Esophagus squamous epithelium (tissue), 5 donors: Measurements from ENCODE around the gene RITA1. TPM values are rescaled to one million over a fixed set of nuclear protein-coding genes. Genes with fewer than 3 reads are reported as not detected.

Source experiments
- DNase-seq: peaks from one replicate; lab custom pipeline; 2025; lab: John Stamatoyannopoulos, UW
- H3K27ac ChIP-seq, 4 donors: fragments of 200-600 bp; sonication (generic); one replicate each; pipeline ENCODE4 v1.5.1; 2016 to 2019; ENCODE audit warnings: mild to moderate bottlenecking in 1 of 4
- H3K27me3 ChIP-seq, 4 donors: fragments of 200-600 bp; sonication (generic); 1 replicate in 3 of 4; 2 replicates in 1 of 4; pipeline versions ENCODE4 v1.5.1 to v1.6.0; 2017 to 2021; ENCODE audit warnings: antibody characterized with exemption in 1 of 4
- H3K36me3 ChIP-seq, 3 donors: fragments of 200-600 bp; sonication (generic); one replicate each; pipeline ENCODE4 v1.5.1; 2016 to 2019
- H3K4me1 ChIP-seq, 3 donors: fragments of 200-600 bp; sonication (generic); one replicate each; pipeline ENCODE4 v1.5.1; 2017 to 2019
- H3K4me3 ChIP-seq, 4 donors: fragments of 200-600 bp; sonication (generic); 1 replicate in 3 of 4; 2 replicates in 1 of 4; pipeline ENCODE4 v1.5.1; 2016 to 2019; ENCODE audit warnings: mild to moderate bottlenecking in 2 of 4, moderate library complexity in 1 of 4
- H3K9me3 ChIP-seq, 3 donors: fragments of 200-600 bp; sonication (generic); one replicate each; pipeline ENCODE4 v1.5.1; 2016 to 2019
- POLR2A ChIP-seq, 4 donors: fragments of 450-650 bp; IDR thresholded peaks; one replicate each; pipeline ENCODE4 v1.6.1; 2017; ENCODE audit warnings: antibody characterized with exemption in 4 of 4, mild to moderate bottlenecking in 4 of 4, moderate library complexity in 3 of 4
- WGBS, 2 donors: methylation state at CpG; one replicate each; pipeline ENCODE4 v1.1.5; 2018; 5-methylcytosine and 5-hydroxymethylcytosine counted together
- intact Hi-C: fragments of 100-400 bp; cut with DNase I; formaldehyde crosslinking; loops from one replicate; pipeline ENCODE4 v1.15.0; 2022
- total RNA-seq, 4 donors: library from RNA; depleted of rRNA; stranded (reverse); fragments of >200 nt; gene quantifications; one replicate each; pipeline ENCODE4 v1.1.0, GENCODE V29; 2016
- TF ChIP-seq, protein P1 (sequence below), 6 experiments: fragments of 450-650 bp in 4 of 6; fragments of 200-600 bp in 2 of 6; sonication (generic) in 2 of 6; IDR thresholded peaks; one replicate each; pipeline ENCODE4 v1.5.1; 2016 to 2019; ENCODE audit warnings: antibody characterized with exemption in 6 of 6, mild to moderate bottlenecking in 4 of 6, moderate library complexity in 4 of 6
- donor health status: DM: yes; HTN: yes; CAD: no.

RITA1 gene
- total RNA-seq, 4 donors from 2014 or later: 17.0 to 30.0 (median 20.3) TPM

DNA sequence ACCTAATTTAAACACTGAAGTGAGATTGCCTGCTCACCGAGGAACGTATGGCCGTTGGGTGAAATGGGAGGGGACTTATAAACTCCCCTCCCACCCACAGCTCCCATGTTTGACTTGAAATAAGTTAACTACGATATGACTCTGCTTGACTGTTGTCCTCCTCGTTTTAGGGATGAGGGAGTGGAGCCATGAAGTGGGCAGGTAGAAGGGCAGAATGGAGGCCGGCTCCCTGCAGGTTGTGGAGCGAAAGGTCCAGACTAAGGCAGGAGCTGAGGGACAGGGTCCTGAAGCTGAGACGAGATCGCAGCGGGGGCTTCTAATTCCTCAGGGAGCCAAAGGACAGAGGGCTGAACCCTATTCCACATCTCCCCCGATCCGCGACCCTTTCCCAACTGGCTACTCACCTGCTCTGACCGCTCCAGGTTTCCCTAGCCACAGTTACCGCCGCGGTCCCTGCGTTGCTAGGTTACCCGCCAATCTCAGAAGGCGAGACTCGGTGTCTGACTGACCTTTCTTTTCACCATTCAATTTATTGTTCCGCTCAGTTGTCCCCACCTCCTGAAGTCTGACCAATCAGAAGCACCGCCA lies 35.2 kb downstream of the RITA1 start:
- 0% methylated on average over 18 to 20 of the region's 23 CpGs for WGBS, 2 donors
- Histone ChIP-seq H3K27me3 (no peaks in the 10 kb centered on the region), H3K4me3 (peak overlapping the region; percentile 21 to 82 (median 56)), H3K36me3 (no peaks in the 10 kb centered on the region), H3K27ac (peak overlapping the region; percentile 7 to 67 (median 54)), H3K9me3 (no peaks in the 10 kb centered on the region), H3K4me1 (peaks cover 17 to 64% (median 21%) of the 10 kb centered on the region in 3 donors)
- intact Hi-C loops: no loop called here
- TF ChIP-seq POLR2A (IDR thresholded peaks at IDR 0.05): no peak
- DNase-seq: no peak

DNA sequence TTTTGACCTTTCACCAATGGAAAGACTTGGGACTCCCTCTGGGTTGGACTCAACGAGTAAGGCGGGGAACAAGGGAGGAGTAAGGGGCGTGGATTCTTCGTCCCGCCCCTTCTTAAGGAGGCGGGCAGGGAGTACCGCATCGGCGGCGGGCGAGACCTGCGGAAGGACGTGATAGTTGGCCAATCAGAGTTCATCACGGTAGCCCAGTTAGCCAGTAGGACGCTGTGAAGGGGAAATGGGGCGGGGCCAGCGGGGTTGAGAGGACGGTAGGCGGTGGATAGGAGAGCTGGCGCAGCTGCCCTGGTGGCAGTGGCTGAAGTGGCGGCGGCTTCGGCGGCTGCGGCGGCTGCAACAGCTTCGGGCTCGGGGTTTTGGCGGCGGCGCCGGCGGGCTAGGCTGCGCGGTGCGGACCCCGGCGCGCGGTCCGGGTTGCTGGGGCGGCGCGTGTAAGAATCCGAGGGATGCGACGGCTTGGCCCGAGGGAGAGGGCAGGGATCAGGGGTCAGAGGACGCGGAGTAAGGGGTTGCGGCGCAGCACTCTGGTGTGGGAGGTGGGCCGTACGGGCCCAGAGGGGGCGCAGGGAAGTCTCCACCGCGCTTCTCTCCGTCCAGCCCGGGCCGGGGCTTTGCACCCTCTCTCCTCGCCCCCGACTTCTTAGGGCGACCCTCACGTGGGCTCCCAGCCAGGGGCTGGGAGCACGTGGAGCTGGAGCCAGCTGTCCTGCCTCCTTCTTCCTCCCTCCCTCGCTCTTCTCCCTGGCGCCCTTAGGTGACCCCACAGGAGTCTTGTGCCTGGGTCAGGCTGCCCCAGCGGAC lies 35.9 kb downstream of the RITA1 start, which contains the start of gene TPCN1:
TSS of gene TPCN1 (plus strand) at position 284 of the 816 bp plus-strand sequence. CDS start 5,389 bp downstream, outside the sequence.
- H3K27me3 ChIP-seq: no peaks in the 10 kb centered on the region
- peaks cover 0 to 3% (median 0%) of the 10 kb centered on the region in 3 donors for H3K36me3 ChIP-seq
- peak within 1 kb of the TSS; percentile 76 to 95 (median 86) for H3K4me3 ChIP-seq
- intact Hi-C loops: no loop called here
- no peaks in the 10 kb centered on the region for H3K9me3 ChIP-seq
- DNase-seq: peak; percentile 96
- TF ChIP-seq POLR2A (IDR thresholded peaks at IDR 0.05): peak in 3 of 4 donors; percentile 96 to 99 (median 99)
- TF ChIP-seq, protein P1, sequence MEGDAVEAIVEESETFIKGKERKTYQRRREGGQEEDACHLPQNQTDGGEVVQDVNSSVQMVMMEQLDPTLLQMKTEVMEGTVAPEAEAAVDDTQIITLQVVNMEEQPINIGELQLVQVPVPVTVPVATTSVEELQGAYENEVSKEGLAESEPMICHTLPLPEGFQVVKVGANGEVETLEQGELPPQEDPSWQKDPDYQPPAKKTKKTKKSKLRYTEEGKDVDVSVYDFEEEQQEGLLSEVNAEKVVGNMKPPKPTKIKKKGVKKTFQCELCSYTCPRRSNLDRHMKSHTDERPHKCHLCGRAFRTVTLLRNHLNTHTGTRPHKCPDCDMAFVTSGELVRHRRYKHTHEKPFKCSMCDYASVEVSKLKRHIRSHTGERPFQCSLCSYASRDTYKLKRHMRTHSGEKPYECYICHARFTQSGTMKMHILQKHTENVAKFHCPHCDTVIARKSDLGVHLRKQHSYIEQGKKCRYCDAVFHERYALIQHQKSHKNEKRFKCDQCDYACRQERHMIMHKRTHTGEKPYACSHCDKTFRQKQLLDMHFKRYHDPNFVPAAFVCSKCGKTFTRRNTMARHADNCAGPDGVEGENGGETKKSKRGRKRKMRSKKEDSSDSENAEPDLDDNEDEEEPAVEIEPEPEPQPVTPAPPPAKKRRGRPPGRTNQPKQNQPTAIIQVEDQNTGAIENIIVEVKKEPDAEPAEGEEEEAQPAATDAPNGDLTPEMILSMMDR (IDR thresholded peaks at IDR 0.05): peak in 4 of 6 experiments; percentile 20 to 39 (median 32)
- peak within 1 kb of the TSS; percentile 94 to 96 (median 94) for H3K27ac ChIP-seq
- H3K4me1 ChIP-seq: peaks cover 17 to 59% (median 21%) of the 10 kb centered on the region in 3 donors
- WGBS, 2 donors: 0 to 1% methylated on average over 13 to 15 of the region's 68 CpGs

DNA sequence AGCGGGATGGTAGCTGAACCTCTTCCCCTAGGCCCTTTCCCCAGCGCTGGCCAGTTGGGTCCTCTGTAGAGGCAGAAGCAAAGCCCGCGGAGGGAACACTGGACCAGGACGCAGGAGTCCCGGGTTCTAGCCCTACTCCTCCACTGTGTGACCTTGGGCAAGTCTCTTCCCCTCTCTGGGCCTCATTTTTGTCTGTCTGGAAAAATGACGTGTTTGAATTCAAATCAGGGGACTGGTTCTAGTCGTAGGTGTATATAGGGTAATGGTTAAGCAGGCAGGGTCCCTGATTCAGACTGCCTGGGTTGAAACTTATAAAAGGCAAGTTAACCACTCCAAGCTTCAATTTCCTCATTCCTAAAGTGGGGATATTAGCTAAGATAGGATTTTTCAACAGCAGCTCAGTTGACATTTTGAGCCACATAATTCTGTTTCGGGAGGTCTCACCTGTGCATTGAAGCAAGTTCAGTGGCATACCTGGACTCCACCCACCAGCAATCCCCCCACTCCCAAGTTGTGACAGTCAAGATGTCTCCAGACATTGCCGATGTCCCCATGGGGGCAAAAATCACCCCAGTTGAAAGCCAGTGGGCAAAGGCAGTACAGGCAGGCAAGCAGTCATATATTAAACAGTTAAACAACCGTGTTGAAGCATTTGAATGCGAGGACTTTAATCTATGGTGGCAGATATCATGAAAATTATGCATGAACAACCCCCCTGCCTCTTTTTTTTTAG lies 36.6 kb downstream of the RITA1 start:
- H3K27me3 ChIP-seq: no peaks in the 10 kb centered on the region
- H3K36me3 ChIP-seq: peaks cover 0 to 11% (median 0%) of the 10 kb centered on the region in 3 donors
- DNase-seq: no peak
- peaks cover 17 to 59% (median 21%) of the 10 kb centered on the region in 3 donors for H3K4me1 ChIP-seq
- H3K4me3 ChIP-seq: peak overlapping the region; percentile 76 to 95 (median 86)
- H3K27ac ChIP-seq: peak overlapping the region; percentile 94 to 96 (median 94)
- intact Hi-C loops: no loop called here
- TF ChIP-seq, protein P1 (IDR thresholded peaks at IDR 0.05): no peak
- TF ChIP-seq POLR2A (IDR thresholded peaks at IDR 0.05): no peak
- WGBS, 2 donors: 13 to 31% methylated on average over 6 to 10 of the region's 12 CpGs
- no peaks in the 10 kb centered on the region for H3K9me3 ChIP-seq

DNA sequence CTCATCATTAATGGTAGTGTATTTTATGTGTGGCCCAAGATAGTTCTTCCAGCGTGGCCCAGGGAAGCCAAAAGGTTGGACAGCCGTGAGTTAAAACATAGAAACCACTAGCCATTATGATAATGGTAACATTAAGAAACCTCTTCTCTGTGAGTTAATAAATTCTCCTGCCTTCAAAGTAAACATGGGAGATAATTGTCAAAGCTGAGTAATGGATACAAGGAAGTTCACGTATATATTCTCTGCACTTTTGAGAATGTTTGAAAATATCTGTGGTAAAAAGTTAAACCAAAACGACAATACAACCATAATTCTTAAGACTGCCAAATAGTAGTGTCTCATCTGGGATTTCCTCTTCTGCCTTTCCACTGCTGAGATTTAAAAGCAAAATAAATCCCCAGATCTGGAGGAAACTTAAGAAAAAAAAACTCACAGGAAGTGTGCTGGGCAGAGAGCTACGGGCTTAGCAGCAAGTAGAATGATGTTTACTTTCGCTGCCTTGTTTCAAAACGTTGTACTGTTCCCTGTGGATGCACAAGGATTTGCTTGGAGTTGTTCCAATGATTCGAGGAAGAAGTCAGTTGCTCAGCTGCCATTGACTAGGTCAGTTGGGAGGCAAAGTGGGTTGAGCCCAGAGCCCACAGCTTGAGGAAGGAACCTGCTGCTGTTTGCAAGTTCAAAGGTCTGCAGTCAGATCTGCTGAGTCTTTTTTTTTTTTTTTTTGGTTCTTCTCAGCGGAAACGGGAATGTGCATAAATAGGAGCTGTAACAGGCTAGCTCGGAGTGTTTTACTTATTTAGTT lies 37.4 kb downstream of the RITA1 start:
- DNase-seq: no peak
- 8 to 19% methylated on average over 11 of the region's 11 CpGs for WGBS, 2 donors
- H3K4me1 ChIP-seq: peaks cover 22 to 66% (median 25%) of the 10 kb centered on the region in 3 donors
- peak in 1 of 4 donors; percentile 32 for TF ChIP-seq POLR2A (IDR thresholded peaks at IDR 0.05)
- TF ChIP-seq, protein P1 (IDR thresholded peaks at IDR 0.05): no peak
- no peaks in the 10 kb centered on the region for H3K9me3 ChIP-seq
- intact Hi-C loops: no loop called here
- peak overlapping the region; percentile 76 to 95 (median 86) for H3K4me3 ChIP-seq
- no peaks in the 10 kb centered on the region for H3K27me3 ChIP-seq
- H3K36me3 ChIP-seq: peaks cover 0 to 19% (median 0%) of the 10 kb centered on the region in 3 donors
- peak overlapping the region; percentile 94 to 96 (median 94) for H3K27ac ChIP-seq
